CD4-positive, alpha-beta T cell treated with Interleukin-15 for 4 hours (primary cell): ENCODE data around the gene PHF21A.

Experiments used
- DNase-seq: peaks from one replicate; pipeline ENCODE4 v3.0.0-alpha.2; 2020; ENCODE audit warnings: low spot score

The PHF21A gene

DNA sequence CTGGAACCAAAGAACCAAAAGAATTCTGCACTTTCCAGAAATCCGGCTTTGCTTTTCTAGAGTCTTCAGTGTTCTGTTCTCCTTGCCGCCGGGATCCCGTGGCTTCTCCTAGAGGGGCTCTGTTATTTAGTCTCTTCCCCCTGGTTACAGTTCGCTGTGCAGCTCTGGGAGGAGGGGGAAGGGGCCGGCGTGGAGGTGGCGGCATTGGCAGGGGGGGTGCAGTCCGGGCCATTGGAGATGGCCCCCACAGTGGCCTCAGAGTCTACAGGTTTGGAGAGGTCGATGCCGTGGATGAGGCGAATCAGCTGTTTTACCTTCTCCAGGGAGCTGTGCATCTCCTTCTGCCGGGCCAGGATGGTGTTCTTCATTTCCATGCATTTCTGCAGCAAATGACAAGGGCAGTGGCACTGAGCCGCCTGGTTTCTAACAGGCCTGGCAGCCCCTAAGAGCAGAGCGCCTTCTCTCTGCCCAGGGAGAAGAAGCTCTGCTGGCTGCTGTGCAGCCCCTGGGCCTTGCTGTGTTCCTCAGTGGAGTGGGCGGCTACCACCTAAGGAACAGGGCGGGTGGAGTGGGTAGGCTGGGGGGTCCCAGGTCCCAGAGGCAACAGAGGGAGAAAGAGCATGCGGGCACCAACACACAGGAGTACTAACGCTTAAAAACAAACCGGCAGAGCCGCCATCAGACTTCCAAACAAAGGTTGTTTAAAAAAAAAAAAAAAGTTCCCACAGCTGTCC is 187.2 kb downstream of the PHF21A start:
- no peak for DNase-seq

DNA sequence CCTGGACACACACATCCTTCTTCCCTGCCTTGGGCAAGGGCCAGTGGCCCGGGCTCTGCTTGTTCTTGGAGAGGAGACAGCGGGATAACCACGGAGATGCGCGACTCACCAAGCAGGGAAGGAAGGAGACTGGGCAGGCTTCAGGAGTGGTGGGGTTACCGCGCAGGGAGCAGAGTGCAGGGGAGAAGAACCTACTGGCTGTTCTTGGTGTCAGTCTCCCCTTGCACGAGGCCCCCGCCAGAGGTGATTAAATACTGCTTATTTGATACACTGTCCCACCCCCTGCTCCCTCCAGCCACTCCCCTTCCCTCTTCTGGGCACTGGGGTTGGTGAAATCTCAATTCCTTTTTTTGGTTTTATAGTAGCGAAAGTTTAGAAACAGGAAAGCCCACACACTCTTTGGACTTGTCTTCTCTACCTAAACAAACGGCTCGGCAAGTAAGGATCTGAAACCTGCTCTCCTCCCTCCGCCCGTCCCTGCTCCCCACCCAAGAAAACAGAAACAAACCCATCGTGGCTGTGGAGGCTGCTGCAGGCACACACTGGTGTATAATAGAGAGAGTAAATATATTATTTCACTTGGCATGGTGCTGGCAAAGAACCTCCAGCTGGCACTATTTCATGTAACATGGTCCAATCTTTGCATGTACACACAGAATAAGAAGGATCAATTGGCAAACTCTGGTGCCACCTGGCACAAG is 188.0 kb downstream of the PHF21A start:
- DNase-seq = no peak

DNA sequence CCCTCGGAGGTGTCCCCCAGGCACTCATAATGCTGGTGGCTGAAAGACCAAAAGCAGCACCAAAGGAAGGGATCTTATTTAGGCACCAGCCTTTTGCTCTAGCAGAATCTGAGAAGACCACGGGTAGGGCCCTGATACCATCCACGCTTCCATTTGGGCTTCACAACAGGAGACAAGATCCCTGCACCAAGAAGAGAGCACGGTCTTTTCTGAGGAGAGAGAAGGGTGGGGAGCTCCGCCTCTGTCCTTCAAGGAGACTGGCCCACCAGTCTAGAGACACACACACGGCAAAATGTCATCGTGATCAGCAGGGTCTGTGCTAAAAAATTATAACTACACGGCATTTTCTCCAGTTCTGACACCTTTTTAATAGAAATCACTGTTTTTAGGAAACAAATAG is 189.0 kb downstream of the PHF21A start:
- no peak for DNase-seq

DNA sequence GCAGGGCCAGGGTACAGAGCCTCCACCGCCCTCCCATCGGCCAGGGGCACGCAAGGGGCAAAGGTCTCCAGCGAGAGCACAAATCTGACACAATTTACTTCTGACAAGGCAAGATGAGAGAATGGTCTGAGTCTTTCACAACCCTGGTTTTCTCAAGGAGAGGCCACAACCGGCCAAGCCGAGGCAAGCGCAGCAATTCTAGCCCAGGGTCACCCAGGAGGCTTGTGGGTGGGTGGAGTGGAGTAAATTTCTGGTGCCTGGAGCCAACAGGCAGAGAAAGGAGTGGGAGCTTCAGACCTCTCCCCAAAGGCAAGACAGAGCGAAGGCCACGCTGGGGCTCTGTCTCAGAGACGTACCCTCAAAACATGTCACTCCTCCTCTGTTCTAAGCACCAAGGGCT is 189.5 kb downstream of the PHF21A start:
- DNase-seq = no peak

DNA sequence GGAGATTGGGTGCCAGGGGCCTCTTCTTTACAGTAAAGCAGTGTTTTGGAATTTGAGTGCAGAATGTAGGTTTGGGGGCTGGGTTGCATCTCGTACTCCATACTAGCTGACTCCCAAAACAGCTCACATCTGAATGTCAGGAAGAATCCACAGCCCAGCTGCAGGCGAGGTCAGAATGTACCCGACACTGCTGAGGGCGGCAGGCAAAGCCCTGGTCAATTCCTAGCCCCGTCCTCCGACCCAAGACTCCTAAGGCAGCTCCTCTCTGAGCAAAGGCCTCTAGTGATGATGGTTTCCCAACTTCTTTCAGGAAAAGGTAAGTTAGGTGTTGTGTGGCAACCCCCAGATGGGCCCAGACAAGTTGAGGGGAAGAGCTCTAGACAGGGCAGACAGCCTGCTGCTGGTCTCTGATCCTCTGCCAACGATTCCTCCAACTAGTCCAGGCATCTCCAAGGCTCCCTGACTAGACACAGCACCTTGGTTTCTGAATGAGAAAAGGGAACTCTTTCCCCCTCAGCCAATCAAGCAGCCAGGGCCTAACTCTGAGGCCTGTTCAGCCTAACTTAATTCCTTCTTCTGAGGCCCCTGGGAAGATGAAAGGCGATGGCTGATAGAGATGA is 190.2 kb downstream of the PHF21A start:
- no peak for DNase-seq

DNA sequence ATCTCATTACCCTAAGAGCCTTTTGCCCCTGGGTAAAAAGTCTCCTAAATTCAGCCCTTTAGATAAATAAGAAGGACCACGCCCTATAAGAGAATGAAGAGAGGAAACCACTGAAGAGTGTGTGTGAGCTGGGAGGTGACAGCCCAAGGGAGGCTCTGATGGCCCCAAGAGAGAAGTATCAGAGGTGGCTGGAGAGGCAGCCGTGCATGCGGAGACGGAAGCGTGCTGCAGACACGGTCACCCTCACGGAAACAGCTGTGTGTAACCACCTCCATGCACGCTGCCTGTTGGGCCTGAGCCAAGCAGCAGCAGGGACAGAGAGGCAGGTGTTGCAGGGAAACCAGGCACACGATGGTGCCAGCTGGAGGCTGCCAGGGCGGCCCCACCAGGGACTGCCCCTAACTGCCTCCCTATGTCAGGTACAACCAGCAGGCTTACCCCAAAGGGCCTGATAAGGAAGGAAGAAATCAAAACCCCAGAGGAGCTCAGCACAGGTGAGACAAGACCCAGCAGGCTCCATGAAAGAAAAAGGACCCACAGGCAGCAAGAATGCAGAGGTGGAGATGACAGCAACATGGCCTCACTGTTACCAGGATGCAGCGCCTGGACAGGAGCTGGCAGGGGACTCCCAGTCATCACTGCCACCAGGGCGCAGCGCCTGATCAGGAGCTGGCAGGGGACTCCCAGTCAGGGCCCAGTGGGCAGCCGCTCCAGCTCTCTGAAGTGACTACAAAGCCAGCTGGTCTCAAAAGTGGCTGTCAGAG is 191.0 kb downstream of the PHF21A start:
- peak; percentile 49 for DNase-seq

DNA sequence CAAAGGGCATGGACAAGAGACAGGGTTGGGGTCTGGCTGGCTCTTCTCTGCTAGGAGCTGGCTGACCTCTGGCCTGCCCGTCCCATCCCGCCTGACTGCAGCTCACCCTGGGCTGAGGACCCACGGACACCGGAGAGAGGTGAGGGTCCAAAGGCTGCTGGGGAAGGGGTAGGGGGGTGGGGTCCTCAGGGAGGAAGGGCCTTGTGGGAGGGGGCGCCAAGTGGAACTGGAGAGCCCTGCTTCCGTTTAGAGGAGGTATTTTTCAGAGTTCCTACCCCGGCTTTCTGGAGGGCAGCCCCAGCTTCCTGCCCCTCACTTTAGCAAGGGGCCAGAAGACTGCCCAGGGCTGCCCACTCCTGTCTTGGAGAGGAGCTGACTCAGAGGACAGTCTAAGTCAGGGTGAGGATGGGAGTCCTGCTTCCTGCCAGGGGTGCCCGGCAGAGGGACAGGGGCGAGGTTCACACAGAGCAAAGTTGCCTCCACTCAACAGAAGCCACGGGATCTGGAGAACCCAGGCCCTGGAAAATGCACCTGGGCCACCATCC is 191.7 kb downstream of the PHF21A start:
- DNase-seq = no peak

DNA sequence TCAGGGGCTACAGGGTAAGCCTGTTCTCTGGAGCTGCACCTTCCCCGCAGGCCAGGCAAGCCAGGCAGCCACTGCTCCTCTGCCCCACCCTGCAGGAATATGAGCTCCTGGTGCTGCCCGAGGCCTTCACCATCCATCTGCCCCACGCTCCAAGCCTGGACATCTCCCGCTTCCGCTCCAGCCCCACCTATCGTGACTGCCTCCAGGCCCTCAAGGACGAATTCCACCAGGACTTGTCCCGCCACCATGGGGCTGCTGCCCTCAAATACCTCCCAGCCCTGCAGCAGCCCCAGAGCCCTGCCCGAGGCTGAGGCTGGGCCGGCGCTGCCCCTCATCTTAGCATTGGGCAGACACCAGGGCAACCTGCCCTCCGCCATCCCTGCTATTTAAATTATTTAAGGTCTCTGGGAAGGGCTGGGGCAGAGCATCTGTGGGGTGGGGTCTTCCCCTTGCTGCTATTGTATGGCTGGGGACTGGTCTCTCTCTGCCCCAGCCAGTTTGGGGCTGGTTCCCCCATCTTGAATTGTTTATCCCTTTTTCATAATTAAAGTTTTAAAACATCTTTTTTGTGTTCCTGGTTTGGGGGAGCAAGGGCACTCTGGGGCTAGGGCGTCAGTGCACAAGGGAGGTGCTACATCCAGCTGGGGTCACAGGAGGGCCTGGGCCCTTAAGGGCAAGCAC is 192.6 kb downstream of the PHF21A start:
- DNase-seq = no peak

DNA sequence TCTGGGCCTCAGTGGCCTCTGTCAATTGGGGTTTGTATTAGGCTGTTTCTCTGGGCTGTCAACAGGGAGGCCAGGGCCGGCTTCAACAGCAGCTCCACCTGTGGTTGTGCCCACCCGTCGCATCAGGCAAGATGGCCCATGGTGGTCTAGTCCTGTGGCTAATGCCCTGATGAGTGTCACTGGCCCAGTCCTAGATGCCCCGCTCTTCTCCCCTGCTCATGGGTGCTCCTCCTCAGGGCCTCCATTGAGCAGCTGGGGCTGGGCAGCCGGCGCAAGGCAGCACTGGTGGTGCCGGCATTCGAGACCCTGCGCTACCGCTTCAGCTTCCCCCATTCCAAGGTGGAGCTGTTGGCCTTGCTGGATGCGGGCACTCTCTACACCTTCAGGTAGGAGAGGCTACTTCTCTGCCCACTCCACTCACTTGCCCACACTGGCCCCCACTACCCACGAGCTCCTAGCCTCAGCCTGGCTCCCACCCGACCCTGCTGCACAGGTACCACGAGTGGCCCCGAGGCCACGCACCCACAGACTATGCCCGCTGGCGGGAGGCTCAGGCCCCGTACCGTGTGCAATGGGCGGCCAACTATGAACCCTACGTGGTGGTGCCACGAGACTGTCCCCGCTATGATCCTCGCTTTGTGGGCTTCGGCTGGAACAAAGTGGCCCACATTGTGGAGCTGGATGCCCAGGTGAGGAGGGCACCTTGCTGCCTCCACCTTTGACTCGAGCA is 193.4 kb downstream of the PHF21A start:
- DNase-seq = no peak

DNA sequence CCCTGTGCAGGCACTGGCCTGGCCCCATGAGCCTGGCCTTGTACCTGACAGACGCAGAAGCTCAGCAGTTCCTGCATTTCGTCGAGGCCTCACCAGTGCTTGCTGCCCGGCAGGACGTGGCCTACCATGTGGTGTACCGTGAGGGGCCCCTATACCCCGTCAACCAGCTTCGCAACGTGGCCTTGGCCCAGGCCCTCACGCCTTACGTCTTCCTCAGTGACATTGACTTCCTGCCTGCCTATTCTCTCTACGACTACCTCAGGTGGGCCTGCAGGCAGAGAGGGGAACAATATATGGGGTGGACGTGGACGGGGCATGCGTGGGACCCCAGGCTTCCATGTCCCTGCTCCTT is 193.9 kb downstream of the PHF21A start:
- DNase-seq = no peak

DNA sequence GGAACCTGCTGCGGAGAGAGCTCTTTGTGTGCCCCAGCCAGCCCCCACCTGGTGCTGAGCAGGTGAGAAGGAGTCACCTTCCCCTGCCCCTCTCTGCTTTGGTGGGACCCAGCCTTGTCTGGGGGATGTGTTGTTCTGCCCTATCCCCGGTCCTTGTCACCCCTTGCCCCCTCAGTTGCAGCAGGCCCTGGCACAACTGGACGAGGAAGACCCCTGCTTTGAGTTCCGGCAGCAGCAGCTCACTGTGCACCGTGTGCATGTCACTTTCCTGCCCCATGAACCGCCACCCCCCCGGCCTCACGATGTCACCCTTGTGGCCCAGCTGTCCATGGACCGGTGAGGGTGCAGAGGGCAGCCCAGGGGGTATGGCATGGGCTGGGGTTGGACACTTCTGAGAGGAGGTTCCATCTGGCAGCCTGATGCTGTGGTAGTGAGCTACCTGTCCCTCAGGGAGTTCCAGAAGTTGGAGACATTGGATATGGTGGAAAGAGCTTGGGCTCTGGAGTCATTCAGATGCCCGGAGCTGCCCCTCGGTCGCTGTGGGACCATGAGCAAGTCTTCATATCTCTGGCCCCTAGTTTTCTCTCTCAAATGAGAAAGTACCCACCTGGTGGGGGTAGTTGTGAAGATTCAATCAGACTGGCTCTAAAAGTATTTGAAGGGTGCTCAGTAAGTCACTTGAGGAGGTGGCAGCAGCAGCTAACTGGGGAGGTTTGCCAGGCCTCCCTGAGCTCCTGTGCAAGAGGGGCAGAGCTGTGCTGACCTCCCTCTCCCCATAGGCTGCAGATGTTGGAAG is 194.5 kb downstream of the PHF21A start:
- DNase-seq = no peak

DNA sequence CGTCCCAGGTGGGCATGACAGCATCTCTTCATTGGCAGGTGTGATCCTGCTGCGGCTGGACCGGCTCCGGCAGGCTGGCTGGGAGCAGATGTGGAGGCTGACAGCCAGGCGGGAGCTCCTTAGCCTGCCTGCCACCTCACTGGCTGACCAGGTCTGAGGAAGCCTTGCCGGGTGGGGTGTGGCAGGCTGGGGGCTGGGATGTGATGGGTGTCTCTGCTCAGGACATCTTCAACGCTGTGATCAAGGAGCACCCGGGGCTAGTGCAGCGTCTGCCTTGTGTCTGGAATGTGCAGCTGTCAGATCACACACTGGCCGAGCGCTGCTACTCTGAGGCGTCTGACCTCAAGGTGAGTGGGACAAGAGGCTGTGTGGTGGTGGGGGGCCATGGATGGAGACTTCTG is 195.3 kb downstream of the PHF21A start:
- no peak for DNase-seq

DNA sequence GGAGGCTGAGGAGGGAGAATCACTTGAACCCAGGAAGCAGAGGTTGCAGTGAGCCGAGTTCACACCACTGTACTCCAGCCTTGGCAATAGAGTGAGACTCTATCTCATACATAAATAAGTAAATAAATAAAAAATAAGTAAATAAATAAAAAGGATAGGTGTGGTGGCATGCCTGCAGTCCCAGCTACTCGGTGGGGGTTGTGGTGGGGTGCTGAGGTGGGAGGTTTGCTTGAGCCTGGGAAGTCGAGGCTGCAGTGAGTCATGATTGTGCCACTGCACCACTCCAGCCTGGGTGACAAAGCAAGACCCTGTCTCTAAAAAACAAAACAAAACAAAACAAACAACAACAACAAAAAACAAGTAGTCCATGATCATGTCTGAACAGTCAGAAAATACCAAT is 195.7 kb downstream of the PHF21A start:
- DNase-seq = no peak

DNA sequence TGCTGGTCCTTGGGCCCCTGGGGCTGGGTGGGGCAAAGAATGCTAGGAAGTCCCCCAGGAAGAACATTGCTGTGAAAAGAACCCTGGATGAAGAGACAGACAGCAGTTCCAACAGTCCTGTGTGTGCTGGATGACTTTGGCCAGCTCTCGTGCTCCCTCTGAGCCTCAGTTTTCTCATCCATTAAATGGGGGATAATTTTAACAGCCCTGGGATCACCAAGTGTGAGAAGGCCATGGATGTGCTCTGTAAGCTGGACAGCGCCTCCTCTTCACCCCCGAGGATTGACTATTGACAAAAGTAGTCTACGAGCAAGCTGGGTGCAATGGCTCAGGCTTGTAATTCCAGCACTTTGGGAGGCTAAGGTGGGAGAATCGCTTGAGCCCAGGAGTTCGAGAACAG is 196.3 kb downstream of the PHF21A start:
- no peak for DNase-seq

DNA sequence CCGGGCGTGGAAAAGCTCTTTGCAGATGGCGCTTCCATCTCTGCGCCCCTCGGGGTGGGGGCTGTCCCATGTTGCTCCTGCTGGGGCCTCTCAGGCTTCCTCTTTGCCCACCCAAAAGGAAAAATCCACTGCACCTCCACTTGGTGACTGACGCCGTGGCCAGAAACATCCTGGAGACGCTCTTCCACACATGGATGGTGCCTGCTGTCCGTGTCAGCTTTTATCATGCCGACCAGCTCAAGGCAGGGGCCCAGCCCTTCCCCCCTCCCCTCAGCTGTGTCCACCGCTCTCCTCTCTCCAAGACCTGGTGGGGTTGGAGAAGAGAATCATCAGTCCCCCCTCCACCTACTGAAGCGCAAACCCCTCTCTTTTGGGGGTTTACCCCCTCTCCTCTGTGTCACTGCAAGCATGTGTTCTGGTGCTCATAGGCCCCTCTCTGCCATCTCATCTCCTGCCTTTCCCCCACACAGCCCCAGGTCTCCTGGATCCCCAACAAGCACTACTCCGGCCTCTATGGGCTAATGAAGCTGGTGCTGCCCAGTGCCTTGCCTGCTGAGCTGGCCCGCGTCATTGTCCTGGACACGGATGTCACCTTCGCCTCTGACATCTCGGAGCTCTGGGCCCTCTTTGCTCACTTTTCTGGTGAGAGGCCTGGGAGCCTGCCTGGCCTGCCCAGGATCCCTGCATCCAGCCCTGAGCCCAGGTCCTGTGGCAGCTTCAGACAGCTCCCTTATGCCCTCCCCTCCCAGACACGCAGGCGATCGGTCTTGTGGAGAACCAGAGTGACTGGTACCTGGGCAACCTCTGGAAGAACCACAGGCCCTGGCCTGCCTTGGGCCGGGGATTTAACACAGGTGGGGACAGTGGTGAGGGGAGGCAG is 197.0 kb downstream of the PHF21A start:
- no peak for DNase-seq

DNA sequence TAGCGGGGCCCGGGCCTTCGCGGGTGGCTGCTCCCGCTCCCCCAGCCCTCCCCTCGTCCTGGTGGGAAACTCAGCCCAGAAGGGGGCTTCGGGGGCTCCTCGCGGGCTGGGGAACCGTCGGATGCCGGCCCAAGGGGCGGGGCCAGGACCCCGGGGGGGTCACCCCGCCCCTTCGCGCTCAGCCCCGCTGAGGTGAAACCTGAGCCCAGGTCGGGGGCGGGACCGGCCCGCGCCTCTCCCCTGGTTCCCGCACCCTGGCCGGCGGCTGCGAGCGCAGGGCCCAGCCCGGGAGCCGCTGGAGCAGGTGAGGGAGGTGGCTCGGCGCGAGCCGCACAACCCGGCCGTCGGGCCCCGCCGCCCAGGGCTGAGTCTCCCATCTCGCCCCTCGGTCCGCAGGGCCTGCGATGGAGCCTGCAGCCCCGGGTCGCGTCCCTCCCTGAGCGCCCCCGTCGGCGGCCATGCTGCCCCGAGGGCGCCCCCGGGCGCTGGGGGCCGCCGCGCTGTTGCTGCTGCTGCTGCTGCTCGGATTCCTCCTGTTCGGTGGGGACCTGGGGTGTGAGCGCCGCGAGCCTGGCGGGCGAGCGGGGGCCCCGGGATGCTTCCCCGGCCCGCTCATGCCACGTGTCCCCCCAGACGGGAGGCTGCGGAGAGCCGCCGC is 198.7 kb downstream of the PHF21A start, which contains the start of gene LARGE2:
TSS of gene LARGE2 (plus strand) at position 232 of the 658 bp plus-strand sequence. CDS start at position 459, 227 bp downstream.
- DNase-seq = no peak

DNA sequence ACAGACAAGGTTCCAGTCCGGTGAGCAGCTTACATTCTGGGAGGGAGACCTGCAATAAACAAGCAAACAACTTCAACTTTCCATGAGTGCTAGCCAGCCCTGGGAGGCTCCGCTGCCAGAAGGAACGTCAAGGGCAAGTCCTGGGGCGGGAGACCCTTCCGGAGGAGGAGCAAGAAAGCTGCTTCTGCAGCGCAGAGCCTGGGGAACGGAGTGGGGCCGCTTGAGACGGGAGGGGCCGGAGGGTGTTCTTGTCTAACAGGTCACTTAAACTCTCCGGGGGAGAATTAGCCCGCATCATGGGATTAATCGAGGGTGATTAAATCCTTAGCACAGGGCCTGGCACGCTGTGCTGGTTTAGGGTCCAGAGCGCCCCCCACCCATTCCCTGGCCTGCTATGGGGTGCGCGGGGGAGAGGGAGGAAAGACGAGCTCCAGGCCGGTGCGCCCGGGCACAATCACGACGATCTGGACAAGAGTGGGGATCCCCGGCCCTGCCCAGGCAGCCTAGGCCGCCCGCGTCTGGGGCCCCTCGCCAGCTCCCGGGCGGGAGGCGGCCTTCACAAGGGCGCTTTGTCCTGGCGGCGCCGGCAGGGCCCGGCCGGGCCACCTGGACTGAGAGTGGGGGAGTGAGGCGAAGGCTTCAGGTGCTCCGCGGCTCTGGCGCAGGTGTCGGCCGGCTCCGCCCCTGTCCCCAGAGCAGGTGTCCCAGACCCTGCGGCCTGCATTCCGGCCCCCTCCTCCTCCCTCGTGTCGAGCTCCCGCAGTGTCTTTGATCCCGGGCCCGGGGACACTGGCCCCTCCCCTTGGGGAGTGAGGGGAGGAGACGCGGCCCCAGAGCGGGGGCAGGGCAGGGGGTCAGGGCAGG is 199.5 kb downstream of the PHF21A start:
- DNase-seq = no peak
